PC-3 (cell line): ENCODE measurements around the gene EFCAB11. TPM values are rescaled to one million over a fixed set of nuclear protein-coding genes. Genes with fewer than 3 reads are reported as not detected.

Experiments used
- ATAC-seq: fragments of 200-7000 bp; cut with Tn5 transposase; 2 replicates; pipeline ENCODE4 v1.9.1; 2020; ENCODE audit warnings: mild to moderate bottlenecking, moderate library complexity
- BruUV-seq: library from RNA; stranded (reverse); fragments of 400-500 nt; replicated peaks from 2 replicates; lab custom pipeline; 2021; lab: Mats Ljungman, UMichigan
- CTCF ChIA-PET: fragments of 300-600 bp; sonication (Branson Sonifier 250); formaldehyde crosslinking; loops from one replicate; lab custom pipeline; 2022; ENCODE audit warnings: antibody characterized with exemption; lab: Charles Lee
- POLR2A ChIA-PET: fragments of 300-600 bp; sonication (Branson Sonifier 250); formaldehyde crosslinking; loops from one replicate; lab custom pipeline; 2022; ENCODE audit warnings: antibody characterized with exemption; ENCODE audit not compliant: unreplicated experiment; lab: Charles Lee
- DNase-seq: peaks from one replicate; pipeline ENCODE4 v3.0.0-alpha.2; 2015
- H2AFZ ChIP-seq: fragments of 300-600 bp; sonication (generic); 2 replicates; pipeline ENCODE4 v1.6.0; 2016; ENCODE audit warnings: antibody characterized with exemption, low read length
- H3F3A ChIP-seq: fragments of 300-600 bp; sonication (generic); one replicate; pipeline ENCODE4 v1.6.0; 2017; ENCODE audit warnings: antibody characterized with exemption, low read length, control low read depth, mild to moderate bottlenecking; ENCODE audit not compliant: unreplicated experiment
- H3K27ac ChIP-seq: fragments of 300-600 bp; sonication (generic); 2 replicates; pipeline ENCODE4 v1.5.1; 2016; ENCODE audit warnings: mild to moderate bottlenecking, low read length
- H3K27me3 ChIP-seq: fragments of 300-600 bp; sonication (generic); 2 replicates; pipeline ENCODE4 v1.6.1; 2016; ENCODE audit warnings: low read length, mixed read lengths
- H3K36me3 ChIP-seq: fragments of 300-600 bp; sonication (generic); 2 replicates; pipeline ENCODE4 v1.6.1; 2016; ENCODE audit warnings: low read depth, mixed run types, low read length, mixed read lengths
- H3K4me1 ChIP-seq: fragments of 300-600 bp; sonication (generic); 2 replicates; pipeline ENCODE4 v1.5.1; 2016; ENCODE audit warnings: low read length; ENCODE audit not compliant: insufficient read depth
- H3K4me2 ChIP-seq: fragments of 300-600 bp; sonication (generic); 2 replicates; pipeline ENCODE4 v1.6.0; 2016; ENCODE audit warnings: low read length
- H3K4me3 ChIP-seq: fragments of 300-600 bp; sonication (generic); 2 replicates; pipeline ENCODE4 v1.5.1; 2016; ENCODE audit warnings: mild to moderate bottlenecking, low read length, mixed read lengths
- H3K79me2 ChIP-seq: fragments of 300-600 bp; sonication (generic); 2 replicates; pipeline ENCODE4 v1.6.1; 2017; ENCODE audit warnings: low read length, mixed read lengths
- H3K9ac ChIP-seq: fragments of 300-600 bp; sonication (generic); 2 replicates; pipeline ENCODE4 v1.6.0; 2016; ENCODE audit warnings: mild to moderate bottlenecking, low read length
- H3K9me2 ChIP-seq: fragments of 300-600 bp; sonication (generic); replicated peaks from 2 replicates; pipeline ENCODE4 v1.6.1; 2016; ENCODE audit warnings: mixed run types, low read length, mixed read lengths
- H3K9me3 ChIP-seq: fragments of 300-600 bp; sonication (generic); 2 replicates; pipeline ENCODE4 v1.6.1; 2016; ENCODE audit warnings: low read length, mixed read lengths
- H4K20me1 ChIP-seq: fragments of 300-600 bp; sonication (generic); 2 replicates; pipeline ENCODE4 v1.6.1; 2016; ENCODE audit warnings: low read length, mixed read lengths
- CTCF ChIP-seq: fragments of 300-600 bp; sonication (generic); conservative IDR thresholded peaks from 2 replicates; pipeline ENCODE4 v1.5.1; 2017; ENCODE audit warnings: antibody characterized with exemption, low read depth, mild to moderate bottlenecking, low read length
- EZH2 ChIP-seq: fragments of 300-600 bp; sonication (generic); IDR thresholded peaks from one replicate; pipeline ENCODE4 v1.6.1; 2017; ENCODE audit warnings: antibody characterized with exemption, mild to moderate bottlenecking, low read length; ENCODE audit not compliant: unreplicated experiment
- EZH2phosphoT487 ChIP-seq: fragments of 300-600 bp; sonication (generic); IDR thresholded peaks from 2 replicates; pipeline ENCODE4 v1.6.1; 2018; ENCODE audit warnings: mild to moderate bottlenecking, antibody characterized with exemption, low read length, borderline replicate concordance
- intact Hi-C: fragments of 100-400 bp; cut with micrococcal nuclease; formaldehyde crosslinking; loops from 2 replicates; pipeline ENCODE4 v1.9.0; 2023
- total RNA-seq: library from RNA; depleted of rRNA; stranded (reverse); fragments of >200 nt; gene quantifications from 2 replicates; pipeline ENCODE4 v1.2.3, GENCODE V29; 2014

EFCAB11 gene
- total RNA-seq, 1 experiment from 2014 or later, result 7.0 TPM

GRCh38 chr14:89965839-89966238, 11.3 kb upstream of the EFCAB11 start:
- Histone ChIP-seq H3K4me2 (no peak overlapping the region), H3K9me3 (no peaks in the 10 kb centered on the region), H3F3A (no peaks in the 10 kb centered on the region), H3K27me3 (no peaks in the 10 kb centered on the region), H4K20me1 (no peaks in the 10 kb centered on the region), H3K4me1 (no peaks in the 10 kb centered on the region; the same call in 1 of the 2 replicates), H3K27ac (no peak overlapping the region), H3K9ac (no peak overlapping the region), H2AFZ (no peak overlapping the region), H3K36me3 (peaks cover 55% of the 10 kb centered on the region), H3K9me2 (no peaks in the 10 kb centered on the region), H3K4me3 (no peak overlapping the region), H3K79me2 (peaks cover 34% of the 10 kb centered on the region)
- CTCF ChIA-PET, result no interaction called here
- no TSS peak for BruUV-seq
- no peak for TF ChIP-seq EZH2
- TF ChIP-seq EZH2phosphoT487, result no peak
- TF ChIP-seq CTCF, result no peak
- peak; percentile 35; the same call in 1 of the 2 replicates for ATAC-seq
- DNase-seq, result no peak
- POLR2A ChIA-PET, result interaction anchor here (0.6 to 0.7 kb wide), 2 partner anchors 12 to 725 kb away, joined by 4 to 6 read pairs; partner anchors contain the start of gene EFCAB11
- intact Hi-C loops, result no loop called here

DNA sequence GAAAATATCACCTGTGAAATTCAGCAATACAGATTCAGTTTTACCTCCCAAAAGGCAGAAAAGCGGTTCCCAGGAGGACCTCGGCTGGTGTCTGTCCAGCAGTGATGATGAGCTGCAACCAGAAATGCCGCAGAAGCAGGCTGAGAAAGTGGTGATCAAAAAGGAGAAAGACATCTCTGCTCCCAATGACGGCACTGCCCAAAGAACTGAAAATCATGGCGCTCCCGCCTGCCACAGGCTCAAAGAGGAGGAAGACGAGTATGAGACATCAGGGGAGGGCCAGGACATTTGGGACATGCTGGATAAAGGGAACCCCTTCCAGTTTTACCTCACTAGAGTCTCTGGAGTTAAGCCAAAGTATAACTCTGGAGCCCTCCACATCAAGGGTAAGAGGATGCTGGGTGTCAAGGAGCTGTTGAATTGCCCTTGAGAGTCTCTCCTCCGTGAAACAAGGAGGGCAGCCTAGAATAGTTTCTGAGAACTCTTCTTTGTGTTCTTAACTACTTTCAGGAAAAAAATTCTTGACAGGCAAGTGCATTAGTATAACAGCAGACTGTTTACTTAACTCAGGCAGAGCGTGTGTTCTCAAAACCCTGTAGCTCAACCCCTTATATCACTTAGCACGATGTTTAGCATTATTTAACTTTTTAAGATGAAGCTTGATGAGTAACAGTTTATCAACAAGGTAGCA, 8.9 kb upstream of the EFCAB11 start:
- Histone ChIP-seq H3K9me2 (no peaks in the 10 kb centered on the region), H3K4me3 (no peak overlapping the region), H3K9ac (no peak overlapping the region), H3K4me1 (no peaks in the 10 kb centered on the region; the same call in 1 of the 2 replicates), H2AFZ (no peak overlapping the region), H3K27me3 (no peaks in the 10 kb centered on the region), H3K27ac (no peak overlapping the region), H4K20me1 (no peaks in the 10 kb centered on the region), H3K4me2 (no peak overlapping the region), H3K36me3 (peaks cover 59% of the 10 kb centered on the region), H3K79me2 (peaks cover 58% of the 10 kb centered on the region), H3K9me3 (no peaks in the 10 kb centered on the region), H3F3A (no peaks in the 10 kb centered on the region)
- TF ChIP-seq EZH2phosphoT487 (no peak), CTCF (no peak), EZH2 (no peak)
- BruUV-seq, result no TSS peak
- intact Hi-C loops, result no loop called here
- ChIA-PET POLR2A (no interaction called here), CTCF (no interaction called here)
- DNase-seq (no peak), ATAC-seq (no peak)

GRCh38 chr14:89960914-89961313, 6.4 kb upstream of the EFCAB11 start:
- H3K9ac ChIP-seq, result no peak overlapping the region
- no TSS peak for BruUV-seq
- DNase-seq (no peak), ATAC-seq (no peak)
- H3K27me3 ChIP-seq, result no peaks in the 10 kb centered on the region
- peaks cover 11% of the 10 kb centered on the region; the same call in 1 of the 2 replicates for H4K20me1 ChIP-seq
- H2AFZ ChIP-seq, result no peak overlapping the region
- H3K79me2 ChIP-seq, result peaks cover 83% of the 10 kb centered on the region
- H3F3A ChIP-seq, result no peaks in the 10 kb centered on the region
- H3K36me3 ChIP-seq, result peaks cover 53% of the 10 kb centered on the region
- H3K27ac ChIP-seq, result no peak overlapping the region
- H3K9me3 ChIP-seq, result no peaks in the 10 kb centered on the region
- ChIA-PET CTCF (no interaction called here), POLR2A (no interaction called here)
- no peak overlapping the region for H3K4me2 ChIP-seq
- peaks cover 14% of the 10 kb centered on the region for H3K4me1 ChIP-seq
- TF ChIP-seq EZH2 (no peak), CTCF (no peak), EZH2phosphoT487 (no peak)
- intact Hi-C loops, result no loop called here
- H3K4me3 ChIP-seq, result no peak overlapping the region
- no peaks in the 10 kb centered on the region for H3K9me2 ChIP-seq
